IMR-90 (cell line): ENCODE data around the gene CDC5L. TPM values are rescaled to one million over a fixed set of nuclear protein-coding genes. Genes with fewer than 3 reads are reported as not detected.
A peak's percentile ranks its signal among the peaks of the same experiment; 100 is the strongest.

ENCODE experiments used
- ATAC-seq: fragments of 200-7000 bp; cut with Tn5 transposase; 2 replicates; pipeline ENCODE4 v1.9.1; 2020; ENCODE audit warnings: low read depth, mild to moderate bottlenecking, moderate library complexity
- BruUV-seq: library from RNA; stranded (reverse); fragments of 400-500 nt; replicated peaks from 2 replicates; lab custom pipeline; 2021; lab: Mats Ljungman, UMichigan
- CTCF ChIA-PET: fragments of 300-600 bp; formaldehyde crosslinking; extraction: SDS; loops from one replicate; lab custom pipeline; 2021; ENCODE audit warnings: antibody characterized with exemption; lab: Yijun Ruan, JAX
- POLR2A ChIA-PET: fragments of 300-600 bp; sonication (Branson Sonifier 250); formaldehyde crosslinking; loops from one replicate; lab custom pipeline; 2022; ENCODE audit warnings: antibody characterized with exemption; ENCODE audit not compliant: unreplicated experiment; lab: Charles Lee
- DNase-seq: peaks from one replicate; pipeline ENCODE4 v3.0.0; 2013
- H2AFZ ChIP-seq: replicated peaks from 2 replicates; pipeline ENCODE3; 2013; ENCODE audit warnings: low read length, mild to moderate bottlenecking; ENCODE audit not compliant: poor library complexity
- H2AK5ac ChIP-seq: 2 replicates; pipeline ENCODE4 v1.6.1; 2013; ENCODE audit warnings: low read depth, low read length, inconsistent platforms
- H2AK9ac ChIP-seq: replicated peaks from 2 replicates; pipeline ENCODE3; 2013; ENCODE audit warnings: mild to moderate bottlenecking, low read depth, low read length, moderate library complexity; ENCODE audit not compliant: poor library complexity
- H2BK120ac ChIP-seq: 2 replicates; pipeline ENCODE4 v1.6.1; 2013; ENCODE audit warnings: low read depth, low read length, inconsistent platforms
- H2BK15ac ChIP-seq: 3 replicates; pipeline ENCODE4 v1.6.1; 2013; ENCODE audit warnings: low read depth, low read length, inconsistent platforms
- H2BK20ac ChIP-seq: 2 replicates; pipeline ENCODE4 v1.6.1; 2013; ENCODE audit warnings: low read depth, mild to moderate bottlenecking, inconsistent platforms, low read length, moderate library complexity
- H2BK5ac ChIP-seq: 2 replicates; pipeline ENCODE4 v1.6.1; 2013; ENCODE audit warnings: mild to moderate bottlenecking, low read depth, low read length, inconsistent platforms; ENCODE audit not compliant: poor library complexity, severe bottlenecking
- H3K14ac ChIP-seq: replicated peaks from 2 replicates; pipeline ENCODE4 v1.6.1; 2013; ENCODE audit warnings: low read depth, low read length, inconsistent platforms
- H3K18ac ChIP-seq: 2 replicates; pipeline ENCODE4 v1.6.1; 2013; ENCODE audit warnings: low read depth, low read length, control low read depth
- H3K23ac ChIP-seq: 2 replicates; pipeline ENCODE4 v1.6.1; 2013; ENCODE audit warnings: low read depth, low read length, inconsistent platforms
- H3K27ac ChIP-seq: 2 replicates; pipeline ENCODE4 v1.5.1; 2013; ENCODE audit warnings: mild to moderate bottlenecking, control low read depth, low read length; ENCODE audit not compliant: insufficient read depth
- H3K27me3 ChIP-seq: 2 replicates; pipeline ENCODE4 v1.6.1; 2013; ENCODE audit warnings: low read length; ENCODE audit not compliant: control insufficient read depth, insufficient read depth
- H3K36me3 ChIP-seq: 2 replicates; pipeline ENCODE4 v1.6.1; 2013; ENCODE audit warnings: low read length, mixed read lengths; ENCODE audit not compliant: control insufficient read depth, insufficient read depth
- H3K4ac ChIP-seq: 2 replicates; pipeline ENCODE4 v1.6.1; 2013; ENCODE audit warnings: low read depth, low read length, inconsistent platforms
- H3K4me1 ChIP-seq: 2 replicates; pipeline ENCODE4 v1.6.1; 2013; ENCODE audit warnings: low read length, mixed read lengths; ENCODE audit not compliant: control insufficient read depth, insufficient read depth
- H3K4me2 ChIP-seq: 2 replicates; pipeline ENCODE4 v1.6.1; 2013; ENCODE audit warnings: low read depth, mild to moderate bottlenecking, control low read depth, low read length, moderate library complexity
- H3K4me3 ChIP-seq: 2 replicates; pipeline ENCODE4 v1.5.1; 2013; ENCODE audit warnings: low read depth, mild to moderate bottlenecking, control low read depth, low read length, moderate library complexity; ENCODE audit not compliant: insufficient read depth
- H3K56ac ChIP-seq: 2 replicates; pipeline ENCODE4 v1.6.1; 2013; ENCODE audit warnings: low read length, inconsistent platforms; ENCODE audit not compliant: insufficient read depth; ENCODE audit errors: extremely low read depth
- H3K79me1 ChIP-seq, 2 experiments: 2 replicates each; pipeline ENCODE4 v1.6.1; 2013; ENCODE audit warnings: low read length in 2 of 2, inconsistent platforms in 1 of 2, low read depth in 1 of 2
- H3K9ac ChIP-seq: 2 replicates; pipeline ENCODE4 v1.6.1; 2013; ENCODE audit warnings: low read depth, low read length, control low read depth
- H3K9me1 ChIP-seq: 2 replicates; pipeline ENCODE4 v1.6.1; 2013; ENCODE audit warnings: low read length, inconsistent platforms; ENCODE audit not compliant: insufficient read depth
- H3K9me3 ChIP-seq: 2 replicates; pipeline ENCODE4 v1.6.1; 2013; ENCODE audit warnings: low read length; ENCODE audit not compliant: control insufficient read depth, insufficient read depth
- H4K20me1 ChIP-seq: 2 replicates; pipeline ENCODE4 v1.6.1; 2013; ENCODE audit warnings: low read length, inconsistent platforms; ENCODE audit not compliant: insufficient read depth
- H4K5ac ChIP-seq: 2 replicates; pipeline ENCODE4 v1.6.1; 2013; ENCODE audit warnings: mild to moderate bottlenecking, low read depth, low read length, control low read depth
- H4K8ac ChIP-seq, 2 experiments: 2 replicates each; pipeline ENCODE4 v1.6.1; 2013; ENCODE audit warnings: low read depth in 2 of 2, low read length in 2 of 2, control low read depth in 1 of 2, inconsistent platforms in 1 of 2
- H4K91ac ChIP-seq: 2 replicates; pipeline ENCODE4 v1.6.1; 2013; ENCODE audit warnings: low read depth, low read length, inconsistent platforms; ENCODE audit not compliant: insufficient read depth
- BHLHE40 ChIP-seq: fragments of 150-350 bp; IDR thresholded peaks from 2 replicates; pipeline ENCODE4 v1.6.1; 2016; ENCODE audit warnings: mild to moderate bottlenecking, low read depth, low read length
- CHD1 ChIP-seq: IDR thresholded peaks from 2 replicates; pipeline ENCODE4 v1.6.1; 2012; ENCODE audit warnings: low read depth, low read length, improper control_type of control experiment
- ELK1 ChIP-seq: fragments of 150-350 bp; IDR thresholded peaks from 2 replicates; pipeline ENCODE4 v1.6.1; 2016; ENCODE audit warnings: low read depth, mild to moderate bottlenecking, low read length, moderate library complexity, borderline replicate concordance
- RAD21 ChIP-seq: IDR thresholded peaks from 2 replicates; pipeline ENCODE4 v1.6.1; 2012; ENCODE audit warnings: low read length, improper control_type of control experiment
- SMC3 ChIP-seq: fragments of 150-350 bp; IDR thresholded peaks from 2 replicates; pipeline ENCODE4 v1.6.1; 2016; ENCODE audit warnings: low read depth, mild to moderate bottlenecking, antibody characterized with exemption, low read length, moderate library complexity
- USF2 ChIP-seq: fragments of 150-350 bp; IDR thresholded peaks from 2 replicates; pipeline ENCODE4 v1.6.1; 2017; ENCODE audit warnings: mild to moderate bottlenecking, antibody characterized with exemption, low read length, low read depth
- WGBS, 2 experiments: methylation state at CpG; one replicate each; pipeline versions ENCODE4 v1.1.5 to v1.1.7; 2013; ENCODE audit warnings: missing lambda C conversion rate in 2 of 2; ENCODE audit not compliant: insufficient read length in 1 of 2; ENCODE audit errors: extremely low coverage in 2 of 2; 5-methylcytosine and 5-hydroxymethylcytosine counted together
- dilution Hi-C: fragments of 300-500 bp; cut with HindIII; formaldehyde crosslinking; loops from one replicate; pipeline ENCODE4 v1.14.3; 2018; ENCODE audit warnings: low sequenced_read_pairs; ENCODE audit not compliant: unreplicated experiment
- in situ Hi-C: fragments of 300-500 bp; cut with MboI; formaldehyde crosslinking; loops from 3 replicates; pipeline ENCODE4 v1.14.3; 2019; ENCODE audit warnings: low sequenced_read_pairs, inconsistent platforms, mixed read lengths
- intact Hi-C: fragments of 100-400 bp; cut with micrococcal nuclease; formaldehyde crosslinking; loops from 2 replicates; pipeline ENCODE4 v1.10.0; 2022
- polyA plus RNA-seq, 3 experiments: library from polyadenylated mRNA; depleted of rRNA; stranded (reverse); fragments of >200 nt; gene quantifications; 2 replicates each; pipeline ENCODE4 v1.2.3, GENCODE V29; 2012; ENCODE audit warnings: low replicate concordance in 1 of 3
- total RNA-seq: library from RNA; depleted of rRNA; stranded (reverse); fragments of >200 nt; gene quantifications from 2 replicates; pipeline ENCODE4 v1.2.3, GENCODE V29; 2012

CDC5L gene
- total and polyA plus RNA-seq, 2 of the 4 experiments (the other 2 are of a cell fraction): 9.9 to 17.7 TPM

GRCh38 chr6:44473393-44474189 lies 86.1 kb downstream of the CDC5L start (continued):
- no peak for TF ChIP-seq ELK1

GRCh38 chr6:44474190-44474631 lies 86.7 kb downstream of the CDC5L start:
- Histone ChIP-seq H2AFZ (no peak overlapping the region), H3K27ac (no peak overlapping the region), H4K5ac (no peak overlapping the region), H3K4ac (no peak overlapping the region), H4K20me1 (no peaks in the 10 kb centered on the region), H2BK120ac (no peak overlapping the region), H3K9me1 (no peaks in the 10 kb centered on the region), H3K79me1 (no peaks in the 10 kb centered on the region), H3K9me3 (no peaks in the 10 kb centered on the region), H3K9ac (no peak overlapping the region), H3K36me3 (no peaks in the 10 kb centered on the region), H4K91ac (no peak overlapping the region), H3K4me3 (no peak overlapping the region), H4K8ac (no peak overlapping the region), H2BK5ac (no peak overlapping the region), H2BK15ac (no peak overlapping the region), H3K56ac (no peak overlapping the region), H3K14ac (no peak overlapping the region), H3K18ac (no peak overlapping the region), H3K4me1 (peaks cover 2% of the 10 kb centered on the region; the same call in 1 of the 2 replicates), H2AK9ac (no peak overlapping the region), H2BK20ac (0 out of 2 replicates have a peak overlapping the region, but pooled peaks have one; percentile 48), H3K4me2 (no peak overlapping the region), H3K23ac (no peak overlapping the region), H2AK5ac (no peak overlapping the region), H3K27me3 (peaks cover 28% of the 10 kb centered on the region)
- dilution Hi-C loops: no loop called here
- ChIA-PET POLR2A (no interaction called here), CTCF (no interaction called here)
- in situ Hi-C loops: loop anchor here (10.0 kb wide), 1 partner anchor 171 kb away; no protein-coding TSS in a partner anchor
- TF ChIP-seq BHLHE40 (no peak), SMC3 (no peak), USF2 (no peak), CHD1 (no peak), RAD21 (no peak), ELK1 (no peak)
- WGBS, 2 experiments: 69% methylated on average over 8 of the region's 9 CpGs; no CpG with 5 or more reads in 1 of the 2 experiments
- no peak for ATAC-seq
- no TSS peak for BruUV-seq
- intact Hi-C loops: loop anchor here (2.0 kb wide), 3 partner anchors 947 to 1451 kb away; no protein-coding TSS in a partner anchor
- no peak for DNase-seq
